H1 (cell line): Measurements from ENCODE around the gene CADM1. TPM values are rescaled to one million over a fixed set of nuclear protein-coding genes. Genes with fewer than 3 reads are reported as not detected.

ENCODE experiments used
- CTCF ChIA-PET: fragments of 300-600 bp; sonication (Branson Sonifier 250); formaldehyde crosslinking; loops from one replicate; lab custom pipeline; 2021; ENCODE audit not compliant: partially characterized antibody; lab: Charles Lee
- POLR2A ChIA-PET: fragments of 300-600 bp; sonication (Branson Sonifier 250); formaldehyde crosslinking; loops from one replicate; lab custom pipeline; 2021; ENCODE audit warnings: inconsistent platforms; ENCODE audit not compliant: partially characterized antibody; lab: Charles Lee
- DNase-seq, 2 experiments: peaks; one replicate each; pipeline versions ENCODE4 v3.0.0 to v3.0.0-alpha.2; 2010 to 2022; ENCODE audit warnings: low spot score in 2 of 2, low read depth in 1 of 2, mixed read lengths in 1 of 2
- FAIRE-seq: peaks from 2 replicates; lab custom pipeline; 2011; peaks lifted over from hg19 to GRCh38; lab: Jason Lieb, UNC
- H2AFZ ChIP-seq: 2 replicates; pipeline ENCODE4 v1.8.1; 2012; ENCODE audit warnings: low read length, inconsistent platforms
- H2AK5ac ChIP-seq: 2 replicates; pipeline ENCODE4 v1.6.1; 2013; ENCODE audit warnings: low read depth, low read length
- H2BK120ac ChIP-seq: replicated peaks from 2 replicates; pipeline ENCODE3; 2013; ENCODE audit warnings: low read depth, low read length, inconsistent platforms
- H2BK12ac ChIP-seq: 2 replicates; pipeline ENCODE4 v1.6.1; 2013; ENCODE audit warnings: low read depth, low read length
- H2BK15ac ChIP-seq: 2 replicates; pipeline ENCODE4 v1.6.1; 2013; ENCODE audit warnings: low read length
- H2BK20ac ChIP-seq: 2 replicates; pipeline ENCODE4 v1.6.1; 2013; ENCODE audit warnings: low read length
- H2BK5ac ChIP-seq: 2 replicates; pipeline ENCODE4 v1.6.1; 2013; ENCODE audit warnings: low read depth, low read length
- H3K14ac ChIP-seq: 2 replicates; pipeline ENCODE4 v1.6.1; 2013; ENCODE audit warnings: inconsistent platforms; ENCODE audit not compliant: insufficient read length
- H3K18ac ChIP-seq: 2 replicates; pipeline ENCODE4 v1.6.1; 2013; ENCODE audit warnings: low read length; ENCODE audit errors: extremely low read depth
- H3K23ac ChIP-seq: 2 replicates; pipeline ENCODE4 v1.6.1; 2013; ENCODE audit warnings: inconsistent platforms; ENCODE audit not compliant: insufficient read length
- H3K23me2 ChIP-seq: 2 replicates; pipeline ENCODE4 v1.6.1; 2013; ENCODE audit warnings: low read depth, low read length
- H3K27ac ChIP-seq: 2 replicates; pipeline ENCODE4 v1.6.1; 2011; ENCODE audit warnings: low read depth, low read length, inconsistent platforms
- H3K27me3 ChIP-seq, 4 experiments: replicated peaks in 1 of 4; 1 replicate in 1 of 4; 2 replicates in 3 of 4; pipeline versions ENCODE4 v1.6.1 to v1.8.1; 2011 to 2013; ENCODE audit warnings: low read length in 3 of 4, mild to moderate bottlenecking in 3 of 4, inconsistent platforms in 2 of 4, mixed read lengths in 2 of 4, moderate library complexity in 1 of 4; ENCODE audit not compliant: control insufficient read depth in 3 of 4, insufficient read depth in 3 of 4; ENCODE audit errors: extremely low read depth in 1 of 4
- H3K36me3 ChIP-seq, 4 experiments: 2 replicates each; pipeline versions ENCODE4 v1.6.1 to v1.8.1; 2011 to 2013; ENCODE audit warnings: mild to moderate bottlenecking in 4 of 4, low read length in 3 of 4, moderate library complexity in 2 of 4, control low read depth in 1 of 4, inconsistent platforms in 1 of 4; ENCODE audit not compliant: insufficient read depth in 4 of 4, control insufficient read depth in 2 of 4
- H3K4ac ChIP-seq: replicated peaks from 2 replicates; pipeline ENCODE3; 2013; ENCODE audit warnings: low read length, low read depth, mixed read lengths, inconsistent platforms; ENCODE audit not compliant: insufficient read length
- H3K4me1 ChIP-seq, 4 experiments: replicated peaks in 1 of 4; 1 replicate in 1 of 4; 2 replicates in 3 of 4; pipeline versions ENCODE4 v1.6.1 to v1.8.1; 2011 to 2013; ENCODE audit warnings: low read length in 3 of 4, inconsistent platforms in 2 of 4, mixed read lengths in 1 of 4; ENCODE audit not compliant: insufficient read depth in 4 of 4, control insufficient read depth in 3 of 4
- H3K4me2 ChIP-seq, 2 experiments: 2 replicates each; pipeline versions ENCODE4 v1.6.1 to v1.8.1; 2011 to 2013; ENCODE audit warnings: low read depth in 2 of 2, low read length in 2 of 2, control low read depth in 1 of 2, inconsistent platforms in 1 of 2, mild to moderate bottlenecking in 1 of 2; ENCODE audit not compliant: insufficient read depth in 1 of 2
- H3K4me3 ChIP-seq, 4 experiments: fragments of 200-600, 300-600 bp in 1 of 4; sonication (generic), shearing (Covaris generic), sonication (Bioruptor Twin) in 1 of 4; 2 replicates each; pipeline versions ENCODE4 v1.5.1 to v1.8.1; 2011 to 2016; ENCODE audit warnings: low read length in 4 of 4, low read depth in 3 of 4, control low read depth in 2 of 4, inconsistent platforms in 2 of 4, mild to moderate bottlenecking in 2 of 4, mixed read lengths in 1 of 4, moderate library complexity in 1 of 4; ENCODE audit not compliant: insufficient read depth in 2 of 4; ENCODE audit errors: extremely low read depth in 1 of 4
- H3K56ac ChIP-seq: replicated peaks from 2 replicates; pipeline ENCODE3; 2013; ENCODE audit warnings: low read depth, mild to moderate bottlenecking, mixed read lengths, low read length, inconsistent platforms; ENCODE audit not compliant: insufficient read length
- H3K79me1 ChIP-seq: 2 replicates; pipeline ENCODE4 v1.6.1; 2013; ENCODE audit warnings: low read depth, low read length, control low read depth
- H3K79me2 ChIP-seq, 2 experiments: 2 replicates each; pipeline versions ENCODE4 v1.6.1 to v1.8.1; 2012 to 2013; ENCODE audit warnings: low read length in 2 of 2, mild to moderate bottlenecking in 2 of 2, inconsistent platforms in 1 of 2; ENCODE audit not compliant: insufficient read depth in 2 of 2, control insufficient read depth in 1 of 2
- H3K9ac ChIP-seq, 4 experiments: replicated peaks in 1 of 4; 1 replicate in 1 of 4; 2 replicates in 3 of 4; pipeline versions ENCODE4 v1.6.1 to v1.8.1; 2011 to 2013; ENCODE audit warnings: low read depth in 3 of 4, low read length in 3 of 4, control low read depth in 2 of 4, mild to moderate bottlenecking in 2 of 4, moderate library complexity in 2 of 4, inconsistent platforms in 1 of 4; ENCODE audit errors: extremely low read depth in 1 of 4
- H3K9me3 ChIP-seq, 2 experiments: 2 replicates each; pipeline versions ENCODE4 v1.6.1 to v1.8.1; 2012 to 2013; ENCODE audit warnings: mild to moderate bottlenecking in 2 of 2, moderate library complexity in 2 of 2, control low read depth in 1 of 2, inconsistent platforms in 1 of 2, low read depth in 1 of 2, low read length in 1 of 2, mixed read lengths in 1 of 2; ENCODE audit not compliant: insufficient read depth in 2 of 2
- H4K20me1 ChIP-seq, 2 experiments: replicated peaks in 1 of 2; 2 replicates each; pipeline versions ENCODE3 to v1.8.1; 2011 to 2013; ENCODE audit warnings: inconsistent platforms in 2 of 2, low read length in 2 of 2, mild to moderate bottlenecking in 1 of 2; ENCODE audit not compliant: insufficient read depth in 2 of 2, control insufficient read depth in 1 of 2
- H4K5ac ChIP-seq: 2 replicates; pipeline ENCODE4 v1.6.1; 2013; ENCODE audit warnings: low read length, low read depth, mixed read lengths, inconsistent platforms; ENCODE audit not compliant: insufficient read length
- H4K8ac ChIP-seq: 2 replicates; pipeline ENCODE4 v1.8.0; 2013; ENCODE audit warnings: mild to moderate bottlenecking, moderate library complexity, low read length, inconsistent platforms; ENCODE audit not compliant: insufficient read depth; ENCODE audit errors: extremely low read depth
- H4K91ac ChIP-seq: replicated peaks from 2 replicates; pipeline ENCODE3; 2013; ENCODE audit warnings: low read length, mixed read lengths, inconsistent platforms; ENCODE audit not compliant: insufficient read length
- ASH2L ChIP-seq: fragments of 200-600, 300-600 bp; sonication (generic); IDR thresholded peaks from one replicate; pipeline ENCODE4 v1.7.1; 2017; ENCODE audit warnings: low read length
- CBX8 ChIP-seq: fragments of 300-800, 300-1000 bp; sonication (generic); IDR thresholded peaks from 2 replicates; pipeline ENCODE4 v1.7.1; 2016; ENCODE audit warnings: low read depth, low read length, borderline replicate concordance
- CEBPB ChIP-seq: IDR thresholded peaks from 2 replicates; pipeline ENCODE4 v1.6.1; 2012; ENCODE audit warnings: low read depth, low read length
- HDAC2 ChIP-seq, 2 experiments: fragments of 300-600 bp in 1 of 2; sonication (generic) in 1 of 2; IDR thresholded peaks; 2 replicates each; pipeline ENCODE4 v1.6.1; 2011 to 2012; ENCODE audit warnings: low read depth in 2 of 2, low read length in 2 of 2, mild to moderate bottlenecking in 2 of 2, moderate library complexity in 2 of 2, borderline replicate concordance in 1 of 2, inconsistent platforms in 1 of 2
- JUND ChIP-seq: IDR thresholded peaks from 2 replicates; pipeline ENCODE4 v1.6.1; 2011; ENCODE audit warnings: mild to moderate bottlenecking, improper control_type of control experiment, low read length
- KDM4A ChIP-seq: IDR thresholded peaks from one replicate; pipeline ENCODE4 v1.7.1; 2012; ENCODE audit warnings: low read depth, mild to moderate bottlenecking, moderate library complexity, low read length, inconsistent platforms; ENCODE audit not compliant: severe bottlenecking
- SAP30 ChIP-seq: fragments of 300-600 bp; sonication (generic); IDR thresholded peaks from 2 replicates; pipeline ENCODE4 v1.7.1; 2012; ENCODE audit warnings: low read length, moderate library complexity, mild to moderate bottlenecking, inconsistent platforms; ENCODE audit not compliant: insufficient read depth, insufficient replicate concordance
- SRF ChIP-seq: IDR thresholded peaks from 2 replicates; pipeline ENCODE4 v1.6.1; 2011; ENCODE audit warnings: mild to moderate bottlenecking, low read depth, low read length, moderate library complexity
- WGBS, 2 experiments: shearing (Covaris generic) in 1 of 2; methylation state at CpG; one replicate each; pipeline versions ENCODE4 v1.1.6 to v1.1.7; 2013 to 2015; ENCODE audit warnings: low lambda C conversion rate in 2 of 2, mixed read lengths in 2 of 2, inconsistent platforms in 1 of 2, low coverage in 1 of 2, missing lambda C conversion rate in 1 of 2; ENCODE audit not compliant: insufficient replicate concordance in 2 of 2, insufficient coverage in 1 of 2, insufficient read length in 1 of 2; ENCODE audit errors: extremely low coverage in 1 of 2, missing lambda C conversion rate in 1 of 2; 5-methylcytosine and 5-hydroxymethylcytosine counted together
- polyA plus RNA-seq, 7 experiments: library from polyadenylated mRNA; depleted of rRNA in 3 of 7; stranded (reverse) in 5 of 7; unstranded in 2 of 7; fragments of >200 nt in 5 of 7; fragments of 200-250 nt in 2 of 7; gene quantifications; 1 replicate in 5 of 7; 2 replicates in 1 of 7; 4 replicates in 1 of 7; pipeline versions ENCODE4 v1.2.1 to v1.2.3, GENCODE V29; 2011 to 2013; ENCODE audit warnings: missing spikeins in 2 of 7, mixed read lengths in 2 of 7
- total RNA-seq: library from RNA; stranded (reverse); fragmentation: NEBNext Ultra II Directional; extraction: Animal tissue kit (Norgen Biotek cat#: 25700); gene quantifications from 2 replicates; pipeline ENCODE4 v1.2.1, GENCODE V29; 2021
- TF ChIP-seq, protein P1 (sequence below): IDR thresholded peaks from 2 replicates; pipeline ENCODE4 v1.6.1; 2011; ENCODE audit warnings: low read depth, mild to moderate bottlenecking, low read length; ENCODE audit not compliant: insufficient read depth
- TF ChIP-seq, protein P2 (sequence below), 3 experiments: IDR thresholded peaks; 1 replicate in 2 of 3; 2 replicates in 1 of 3; pipeline versions ENCODE4 v1.5.1 to v1.6.1; 2011; ENCODE audit warnings: low read length in 3 of 3, mild to moderate bottlenecking in 3 of 3, inconsistent platforms in 2 of 3, low read depth in 1 of 3, moderate library complexity in 1 of 3; ENCODE audit not compliant: insufficient read depth in 1 of 3; ENCODE audit errors: control extremely low read depth in 1 of 3

Gene CADM1
- total and polyA plus RNA-seq, 2 of the 8 experiments (the other 6 are each of a cell fraction or from before 2014, with no cell fraction given), result 8.3 to 25.3 TPM

DNA sequence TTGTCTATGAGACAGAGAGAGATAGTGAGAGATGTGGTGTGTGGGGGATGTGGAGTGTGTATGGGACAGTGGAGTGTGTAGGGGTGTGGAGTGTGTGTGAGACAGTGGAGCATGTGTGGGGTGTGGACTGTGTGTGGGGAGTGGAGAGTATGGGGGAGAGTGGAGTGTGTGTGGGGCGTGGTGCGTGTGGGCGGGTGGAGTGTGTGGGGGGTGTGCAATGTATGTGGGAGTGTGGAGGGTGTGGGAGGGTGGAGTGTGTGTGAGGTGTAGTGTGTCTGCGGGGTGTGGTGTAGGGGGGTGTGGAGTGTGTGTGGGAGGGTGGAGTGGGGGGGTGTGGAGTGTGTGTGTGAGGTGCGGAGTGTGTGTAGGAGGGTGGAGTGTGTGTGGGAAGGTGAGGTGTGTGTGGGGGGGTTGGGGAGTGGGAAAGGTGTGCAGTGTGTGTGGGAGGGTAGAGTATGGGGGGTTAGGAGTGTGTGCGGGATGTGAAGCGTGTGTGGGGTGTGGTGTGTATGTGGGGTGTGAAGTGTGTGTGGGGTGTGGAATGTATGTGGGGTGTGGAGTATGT, 356.9 kb downstream of the CADM1 start:
- no peaks in the 10 kb centered on the region for H3K4me1 ChIP-seq
- H3K14ac ChIP-seq, result no peak overlapping the region
- H3K27ac ChIP-seq, result no peak overlapping the region
- H2BK20ac ChIP-seq, result no peak overlapping the region
- no peak overlapping the region for H2BK120ac ChIP-seq
- no peak for DNase-seq
- 86 to 100% methylated on average over 5 of the region's 7 CpGs for WGBS, 2 experiments
- H2AK5ac ChIP-seq, result no peak overlapping the region
- no peak overlapping the region for H4K5ac ChIP-seq
- H3K4me3 ChIP-seq, result no peak overlapping the region
- H2AFZ ChIP-seq, result no peak overlapping the region
- peak overlapping the region; percentile 50; the same call in 1 of the 2 replicates for H2BK12ac ChIP-seq
- no peaks in the 10 kb centered on the region for H3K9me3 ChIP-seq
- peaks cover 2% of the 10 kb centered on the region; the same call in 1 of the 2 replicates for H3K79me1 ChIP-seq
- 0 out of 2 replicates have a peak overlapping the region, but pooled peaks have one; percentile 6 for H2BK15ac ChIP-seq
- H4K8ac ChIP-seq, result no peak overlapping the region
- H3K23ac ChIP-seq, result no peak overlapping the region
- H3K79me2 ChIP-seq, result no peaks in the 10 kb centered on the region
- no peak overlapping the region for H4K91ac ChIP-seq
- H3K27me3 ChIP-seq, result no peaks in the 10 kb centered on the region
- CTCF ChIA-PET, result no interaction called here
- H3K56ac ChIP-seq, result peak overlapping the region; percentile 78
- H3K4me2 ChIP-seq, result no peak overlapping the region
- H3K9ac ChIP-seq, result no peak overlapping the region
- H3K4ac ChIP-seq, result no peak overlapping the region
- FAIRE-seq, result no peak
- peaks cover 22% of the 10 kb centered on the region; the same call in 1 of the 2 replicates for H3K23me2 ChIP-seq
- H2BK5ac ChIP-seq, result no peak overlapping the region
- no peak overlapping the region for H3K18ac ChIP-seq
- H3K36me3 ChIP-seq, result no peaks in the 10 kb centered on the region
- POLR2A ChIA-PET, result no interaction called here
- H4K20me1 ChIP-seq, result peaks cover 0 to 10% of the 10 kb centered on the region in 2 experiments
- TF ChIP-seq ASH2L (no peak), SAP30 (no peak), CBX8 (no peak), JUND (no peak), CEBPB (no peak), SRF (no peak), HDAC2 (IDR thresholded peaks at IDR 0.05; ENCODE audit: borderline replicate concordance in 1 of 2, low read depth in 2 of 2, low read length in 2 of 2) (no peak), KDM4A (no peak)
- TF ChIP-seq, protein P1, sequence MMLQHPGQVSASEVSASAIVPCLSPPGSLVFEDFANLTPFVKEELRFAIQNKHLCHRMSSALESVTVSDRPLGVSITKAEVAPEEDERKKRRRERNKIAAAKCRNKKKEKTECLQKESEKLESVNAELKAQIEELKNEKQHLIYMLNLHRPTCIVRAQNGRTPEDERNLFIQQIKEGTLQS, result no peak
- TF ChIP-seq, protein P2, sequence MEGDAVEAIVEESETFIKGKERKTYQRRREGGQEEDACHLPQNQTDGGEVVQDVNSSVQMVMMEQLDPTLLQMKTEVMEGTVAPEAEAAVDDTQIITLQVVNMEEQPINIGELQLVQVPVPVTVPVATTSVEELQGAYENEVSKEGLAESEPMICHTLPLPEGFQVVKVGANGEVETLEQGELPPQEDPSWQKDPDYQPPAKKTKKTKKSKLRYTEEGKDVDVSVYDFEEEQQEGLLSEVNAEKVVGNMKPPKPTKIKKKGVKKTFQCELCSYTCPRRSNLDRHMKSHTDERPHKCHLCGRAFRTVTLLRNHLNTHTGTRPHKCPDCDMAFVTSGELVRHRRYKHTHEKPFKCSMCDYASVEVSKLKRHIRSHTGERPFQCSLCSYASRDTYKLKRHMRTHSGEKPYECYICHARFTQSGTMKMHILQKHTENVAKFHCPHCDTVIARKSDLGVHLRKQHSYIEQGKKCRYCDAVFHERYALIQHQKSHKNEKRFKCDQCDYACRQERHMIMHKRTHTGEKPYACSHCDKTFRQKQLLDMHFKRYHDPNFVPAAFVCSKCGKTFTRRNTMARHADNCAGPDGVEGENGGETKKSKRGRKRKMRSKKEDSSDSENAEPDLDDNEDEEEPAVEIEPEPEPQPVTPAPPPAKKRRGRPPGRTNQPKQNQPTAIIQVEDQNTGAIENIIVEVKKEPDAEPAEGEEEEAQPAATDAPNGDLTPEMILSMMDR (IDR thresholded peaks at IDR 0.05; ENCODE audit: control extremely low read depth in 1 of 3, insufficient read depth in 1 of 3, low read depth in 1 of 3, low read length in 3 of 3), result no peak
